Erythroblast (primary cell): Measurements from ENCODE around the gene SNCB.

Experiments
- GATA1 ChIP-seq: IDR thresholded peaks from 2 replicates; pipeline ENCODE4 v1.6.1; 2011; ENCODE audit warnings: low read depth, mild to moderate bottlenecking, control low read depth, low read length, moderate library complexity
- POLR2A ChIP-seq: IDR thresholded peaks from 2 replicates; pipeline ENCODE4 v1.6.1; 2011; ENCODE audit warnings: mild to moderate bottlenecking, low read length

- TF ChIP-seq POLR2A, result no peak
- no peak for TF ChIP-seq GATA1
Measured at GRCh38 chr5:176589039-176589769, 41.1 kb downstream of the SNCB start.
